Liver (tissue), 9 donors: ENCODE measurements around the gene CD68. TPM values are rescaled to one million over a fixed set of nuclear protein-coding genes. Genes with fewer than 3 reads are reported as not detected.

Experiments used
- DNase-seq: peaks from one replicate; pipeline ENCODE4 v3.0.0-alpha.2; 2017; ENCODE audit warnings: low spot score
- H3K27ac ChIP-seq, 2 donors: one replicate each; pipeline ENCODE4 v1.7.0; 2013; ENCODE audit warnings: inconsistent platforms in 2 of 2, low read length in 2 of 2, control low read depth in 1 of 2, low read depth in 1 of 2, mild to moderate bottlenecking in 1 of 2
- H3K27me3 ChIP-seq, 4 donors: one replicate each; pipeline versions ENCODE4 v1.6.1 to v1.7.0; 2013; ENCODE audit warnings: low read length in 3 of 4, inconsistent platforms in 1 of 4, mild to moderate bottlenecking in 1 of 4, moderate library complexity in 1 of 4; ENCODE audit not compliant: control insufficient read depth in 4 of 4, insufficient read depth in 4 of 4
- H3K36me3 ChIP-seq, 4 donors: one replicate each; pipeline versions ENCODE4 v1.6.1 to v1.7.0; 2013; ENCODE audit warnings: low read length in 3 of 4, mild to moderate bottlenecking in 3 of 4, low read depth in 1 of 4, moderate library complexity in 1 of 4; ENCODE audit not compliant: control insufficient read depth in 4 of 4, insufficient read depth in 3 of 4
- H3K4me1 ChIP-seq, 4 donors: one replicate each; pipeline versions ENCODE4 v1.6.1 to v1.7.0; 2013; ENCODE audit warnings: low read length in 3 of 4, mild to moderate bottlenecking in 3 of 4, moderate library complexity in 1 of 4; ENCODE audit not compliant: control insufficient read depth in 4 of 4, insufficient read depth in 4 of 4
- H3K4me3 ChIP-seq, 3 donors: one replicate each; pipeline versions ENCODE4 v1.6.1 to v1.7.0; 2013; ENCODE audit warnings: low read length in 3 of 3, control low read depth in 1 of 3, low read depth in 1 of 3, mild to moderate bottlenecking in 1 of 3
- H3K9ac ChIP-seq, 2 donors: one replicate each; pipeline ENCODE4 v1.7.0; 2013; ENCODE audit warnings: low read length in 2 of 2, mild to moderate bottlenecking in 2 of 2, moderate library complexity in 2 of 2, control low read depth in 1 of 2, low read depth in 1 of 2
- H3K9me3 ChIP-seq, 4 donors: one replicate each; pipeline versions ENCODE4 v1.6.1 to v1.7.0; 2013; ENCODE audit warnings: low read length in 3 of 4; ENCODE audit not compliant: control insufficient read depth in 4 of 4
- EGR1 ChIP-seq, 2 donors: IDR thresholded peaks; 2 replicates each; pipeline ENCODE4 v1.6.1; 2016 to 2018; ENCODE audit warnings: antibody characterized with exemption in 2 of 2, low read depth in 2 of 2
- FOXA1 ChIP-seq: IDR thresholded peaks from 2 replicates; pipeline ENCODE4 v1.6.1; 2016; ENCODE audit warnings: antibody characterized with exemption
- FOXA2 ChIP-seq: IDR thresholded peaks from 2 replicates; pipeline ENCODE4 v1.6.1; 2016; ENCODE audit warnings: antibody characterized with exemption
- GABPA ChIP-seq, 2 donors: IDR thresholded peaks in 1 of 2; conservative IDR thresholded peaks in 1 of 2; 2 replicates each; pipeline ENCODE4 v1.6.1; 2016; ENCODE audit warnings: antibody characterized with exemption in 2 of 2, mild to moderate bottlenecking in 1 of 2, moderate library complexity in 1 of 2
- HNF4A ChIP-seq, 2 donors: conservative IDR thresholded peaks; 2 replicates each; pipeline ENCODE4 v1.6.1; 2016; ENCODE audit warnings: antibody characterized with exemption in 2 of 2, mild to moderate bottlenecking in 2 of 2
- HNF4G ChIP-seq: IDR thresholded peaks from 2 replicates; pipeline ENCODE4 v1.6.1; 2016; ENCODE audit warnings: antibody characterized with exemption
- JUND ChIP-seq, 2 donors: IDR thresholded peaks; 2 replicates each; pipeline ENCODE4 v1.6.1; 2016; ENCODE audit warnings: antibody characterized with exemption in 2 of 2
- NR2F2 ChIP-seq: IDR thresholded peaks from 2 replicates; pipeline ENCODE4 v1.6.1; 2016; ENCODE audit warnings: antibody characterized with exemption
- RAD21 ChIP-seq, 2 donors: IDR thresholded peaks; 2 replicates each; pipeline ENCODE4 v1.6.1; 2016; ENCODE audit warnings: antibody characterized with exemption in 2 of 2, mild to moderate bottlenecking in 2 of 2
- RXRA ChIP-seq, 2 donors: IDR thresholded peaks; 2 replicates each; pipeline ENCODE4 v1.6.1; 2017 to 2018; ENCODE audit warnings: antibody characterized with exemption in 2 of 2, mild to moderate bottlenecking in 1 of 2
- SP1 ChIP-seq: IDR thresholded peaks from 2 replicates; pipeline ENCODE4 v1.6.1; 2018; ENCODE audit warnings: antibody characterized with exemption, mild to moderate bottlenecking
- TAF1 ChIP-seq: conservative IDR thresholded peaks from 2 replicates; pipeline ENCODE4 v1.6.1; 2016; ENCODE audit warnings: antibody characterized with exemption, mild to moderate bottlenecking
- YY1 ChIP-seq: IDR thresholded peaks from 2 replicates; pipeline ENCODE4 v1.6.1; 2016; ENCODE audit warnings: antibody characterized with exemption, mild to moderate bottlenecking
- WGBS: extraction: QIAGEN DNeasy Blood & Tissue Kit; methylation state at CpG from one replicate; pipeline ENCODE4 v1.1.7; 2013; 5-methylcytosine and 5-hydroxymethylcytosine counted together
- polyA plus RNA-seq, 2 donors: library from polyadenylated mRNA; stranded (reverse) in 1 of 2; unstranded in 1 of 2; fragments of 200-250 nt in 1 of 2; fragments of >200 nt in 1 of 2; fragmentation: Nextera tagmentation in 1 of 2; extraction: Ambion mirVana in 1 of 2; gene quantifications; one replicate each; pipeline versions ENCODE4 v1.2.1 to v1.2.3, GENCODE V29; 2013 to 2015
- total RNA-seq, 2 donors: library from RNA; depleted of rRNA; stranded (reverse); fragments of >200 nt; gene quantifications; one replicate each; pipeline ENCODE4 v1.2.3, GENCODE V29; 2014
- TF ChIP-seq, protein P1 (sequence below): IDR thresholded peaks from 2 replicates; pipeline ENCODE4 v1.6.1; 2016; ENCODE audit warnings: antibody characterized with exemption, mild to moderate bottlenecking
- TF ChIP-seq, protein P2 (sequence below): IDR thresholded peaks from 2 replicates; pipeline ENCODE4 v1.6.1; 2016; ENCODE audit warnings: antibody characterized with exemption
- TF ChIP-seq, protein P3 (sequence below): IDR thresholded peaks from 2 replicates; pipeline ENCODE4 v1.6.1; 2016; ENCODE audit warnings: antibody characterized with exemption
- TF ChIP-seq, protein P4 (sequence below): fragments of 150-350 bp; IDR thresholded peaks from 2 replicates; pipeline ENCODE4 v1.5.1; 2017; ENCODE audit warnings: improper control_type of control experiment, low read depth, low read length; ENCODE audit not compliant: missing input control
- donor health status: healthy.
- donor health status: healthy.
- donor health status: healthy.
- donor health status: healthy.
- donor health status: healthy.

Gene CD68
- total and polyA plus RNA-seq, 4 donors = 14.2 to 88.6 (median 33.1) TPM

- H3K27me3 ChIP-seq = no peaks in the 10 kb centered on the region
- H3K4me1 ChIP-seq = peaks cover 8 to 31% (median 20%) of the 10 kb centered on the region in 4 donors
- no peak overlapping the region for H3K4me3 ChIP-seq
- H3K36me3 ChIP-seq = no peaks in the 10 kb centered on the region
- no peak for TF ChIP-seq RAD21 (IDR thresholded peaks at IDR 0.05)
- no peak for TF ChIP-seq JUND (IDR thresholded peaks at IDR 0.05)
- TF ChIP-seq NR2F2 = no peak
- TF ChIP-seq, protein P1, sequence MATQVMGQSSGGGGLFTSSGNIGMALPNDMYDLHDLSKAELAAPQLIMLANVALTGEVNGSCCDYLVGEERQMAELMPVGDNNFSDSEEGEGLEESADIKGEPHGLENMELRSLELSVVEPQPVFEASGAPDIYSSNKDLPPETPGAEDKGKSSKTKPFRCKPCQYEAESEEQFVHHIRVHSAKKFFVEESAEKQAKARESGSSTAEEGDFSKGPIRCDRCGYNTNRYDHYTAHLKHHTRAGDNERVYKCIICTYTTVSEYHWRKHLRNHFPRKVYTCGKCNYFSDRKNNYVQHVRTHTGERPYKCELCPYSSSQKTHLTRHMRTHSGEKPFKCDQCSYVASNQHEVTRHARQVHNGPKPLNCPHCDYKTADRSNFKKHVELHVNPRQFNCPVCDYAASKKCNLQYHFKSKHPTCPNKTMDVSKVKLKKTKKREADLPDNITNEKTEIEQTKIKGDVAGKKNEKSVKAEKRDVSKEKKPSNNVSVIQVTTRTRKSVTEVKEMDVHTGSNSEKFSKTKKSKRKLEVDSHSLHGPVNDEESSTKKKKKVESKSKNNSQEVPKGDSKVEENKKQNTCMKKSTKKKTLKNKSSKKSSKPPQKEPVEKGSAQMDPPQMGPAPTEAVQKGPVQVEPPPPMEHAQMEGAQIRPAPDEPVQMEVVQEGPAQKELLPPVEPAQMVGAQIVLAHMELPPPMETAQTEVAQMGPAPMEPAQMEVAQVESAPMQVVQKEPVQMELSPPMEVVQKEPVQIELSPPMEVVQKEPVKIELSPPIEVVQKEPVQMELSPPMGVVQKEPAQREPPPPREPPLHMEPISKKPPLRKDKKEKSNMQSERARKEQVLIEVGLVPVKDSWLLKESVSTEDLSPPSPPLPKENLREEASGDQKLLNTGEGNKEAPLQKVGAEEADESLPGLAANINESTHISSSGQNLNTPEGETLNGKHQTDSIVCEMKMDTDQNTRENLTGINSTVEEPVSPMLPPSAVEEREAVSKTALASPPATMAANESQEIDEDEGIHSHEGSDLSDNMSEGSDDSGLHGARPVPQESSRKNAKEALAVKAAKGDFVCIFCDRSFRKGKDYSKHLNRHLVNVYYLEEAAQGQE = no peak
- TF ChIP-seq SP1 = no peak
- TF ChIP-seq EGR1 (IDR thresholded peaks at IDR 0.05; ENCODE audit: low read depth in 2 of 2) = no peak
- TF ChIP-seq YY1 = no peak
- no peak for TF ChIP-seq RXRA (IDR thresholded peaks at IDR 0.05)
- TF ChIP-seq, protein P2, sequence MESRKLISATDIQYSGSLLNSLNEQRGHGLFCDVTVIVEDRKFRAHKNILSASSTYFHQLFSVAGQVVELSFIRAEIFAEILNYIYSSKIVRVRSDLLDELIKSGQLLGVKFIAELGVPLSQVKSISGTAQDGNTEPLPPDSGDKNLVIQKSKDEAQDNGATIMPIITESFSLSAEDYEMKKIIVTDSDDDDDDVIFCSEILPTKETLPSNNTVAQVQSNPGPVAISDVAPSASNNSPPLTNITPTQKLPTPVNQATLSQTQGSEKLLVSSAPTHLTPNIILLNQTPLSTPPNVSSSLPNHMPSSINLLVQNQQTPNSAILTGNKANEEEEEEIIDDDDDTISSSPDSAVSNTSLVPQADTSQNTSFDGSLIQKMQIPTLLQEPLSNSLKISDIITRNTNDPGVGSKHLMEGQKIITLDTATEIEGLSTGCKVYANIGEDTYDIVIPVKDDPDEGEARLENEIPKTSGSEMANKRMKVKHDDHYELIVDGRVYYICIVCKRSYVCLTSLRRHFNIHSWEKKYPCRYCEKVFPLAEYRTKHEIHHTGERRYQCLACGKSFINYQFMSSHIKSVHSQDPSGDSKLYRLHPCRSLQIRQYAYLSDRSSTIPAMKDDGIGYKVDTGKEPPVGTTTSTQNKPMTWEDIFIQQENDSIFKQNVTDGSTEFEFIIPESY = no peak
- no peak for TF ChIP-seq FOXA1
- TF ChIP-seq, protein P3, sequence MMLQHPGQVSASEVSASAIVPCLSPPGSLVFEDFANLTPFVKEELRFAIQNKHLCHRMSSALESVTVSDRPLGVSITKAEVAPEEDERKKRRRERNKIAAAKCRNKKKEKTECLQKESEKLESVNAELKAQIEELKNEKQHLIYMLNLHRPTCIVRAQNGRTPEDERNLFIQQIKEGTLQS = no peak
- no peak for TF ChIP-seq TAF1
- no peak for TF ChIP-seq FOXA2
- no peak for TF ChIP-seq HNF4A (conservative IDR thresholded peaks at IDR 0.05)
- no peak for TF ChIP-seq HNF4G
- TF ChIP-seq, protein P4, sequence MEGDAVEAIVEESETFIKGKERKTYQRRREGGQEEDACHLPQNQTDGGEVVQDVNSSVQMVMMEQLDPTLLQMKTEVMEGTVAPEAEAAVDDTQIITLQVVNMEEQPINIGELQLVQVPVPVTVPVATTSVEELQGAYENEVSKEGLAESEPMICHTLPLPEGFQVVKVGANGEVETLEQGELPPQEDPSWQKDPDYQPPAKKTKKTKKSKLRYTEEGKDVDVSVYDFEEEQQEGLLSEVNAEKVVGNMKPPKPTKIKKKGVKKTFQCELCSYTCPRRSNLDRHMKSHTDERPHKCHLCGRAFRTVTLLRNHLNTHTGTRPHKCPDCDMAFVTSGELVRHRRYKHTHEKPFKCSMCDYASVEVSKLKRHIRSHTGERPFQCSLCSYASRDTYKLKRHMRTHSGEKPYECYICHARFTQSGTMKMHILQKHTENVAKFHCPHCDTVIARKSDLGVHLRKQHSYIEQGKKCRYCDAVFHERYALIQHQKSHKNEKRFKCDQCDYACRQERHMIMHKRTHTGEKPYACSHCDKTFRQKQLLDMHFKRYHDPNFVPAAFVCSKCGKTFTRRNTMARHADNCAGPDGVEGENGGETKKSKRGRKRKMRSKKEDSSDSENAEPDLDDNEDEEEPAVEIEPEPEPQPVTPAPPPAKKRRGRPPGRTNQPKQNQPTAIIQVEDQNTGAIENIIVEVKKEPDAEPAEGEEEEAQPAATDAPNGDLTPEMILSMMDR = no peak
- TF ChIP-seq GABPA (IDR thresholded peaks at IDR 0.05 in 1 of 2, conservative IDR thresholded peaks at IDR 0.05 in 1 of 2) = no peak
- H3K9me3 ChIP-seq = no peaks in the 10 kb centered on the region
- no peak for DNase-seq
- no peak overlapping the region for H3K9ac ChIP-seq
- no peak overlapping the region for H3K27ac ChIP-seq
- WGBS = 84% methylated on average over 10 of the region's 10 CpGs
Observed at GRCh38 chr17:7555320-7555948, 24.0 kb upstream of the CD68 start.
